Fibroblast of lung (primary cell): ENCODE measurements around the gene APBA2. TPM values are rescaled to one million over a fixed set of nuclear protein-coding genes. Genes with fewer than 3 reads are reported as not detected.
A peak's percentile ranks its signal among the peaks of the same experiment; 100 is the strongest.

Experiments
- DNase-seq, 2 donors: peaks; one replicate each; pipeline versions ENCODE4 v3.0.0 to v3.0.0-alpha.2; 2010; ENCODE audit warnings: low read depth in 2 of 2
- H2AFZ ChIP-seq: 2 replicates; pipeline ENCODE4 v1.5.1; 2012; ENCODE audit warnings: low read length, control low read depth, inconsistent platforms
- H3K27ac ChIP-seq: 2 replicates; pipeline ENCODE4 v1.5.1; 2011; ENCODE audit warnings: low read length, control low read depth; ENCODE audit not compliant: insufficient read depth
- H3K27me3 ChIP-seq: 2 replicates; pipeline ENCODE4 v1.5.1; 2011; ENCODE audit warnings: mild to moderate bottlenecking, low read length; ENCODE audit not compliant: control insufficient read depth, insufficient read depth
- H3K36me3 ChIP-seq: 2 replicates; pipeline ENCODE4 v1.5.1; 2011; ENCODE audit warnings: low read length; ENCODE audit not compliant: control insufficient read depth, insufficient read depth
- H3K4me1 ChIP-seq: 2 replicates; pipeline ENCODE4 v1.5.1; 2011; ENCODE audit warnings: low read length; ENCODE audit not compliant: control insufficient read depth, insufficient read depth; ENCODE audit errors: extremely low read depth
- H3K4me2 ChIP-seq: 2 replicates; pipeline ENCODE4 v1.5.1; 2011; ENCODE audit warnings: low read length, control low read depth; ENCODE audit not compliant: insufficient read depth; ENCODE audit errors: extremely low read depth
- H3K4me3 ChIP-seq, 4 experiments: fragments of 200-600 bp in 1 of 4; sonication (generic) in 1 of 4; replicated peaks in 1 of 4; 2 replicates each; pipeline ENCODE4 v1.5.1; 2011 to 2016; ENCODE audit warnings: low read length in 4 of 4, low read depth in 3 of 4, mild to moderate bottlenecking in 3 of 4, control low read depth in 2 of 4, inconsistent platforms in 1 of 4, mixed read lengths in 1 of 4; ENCODE audit not compliant: insufficient read depth in 1 of 4; ENCODE audit errors: control extremely low read depth in 1 of 4
- H3K79me2 ChIP-seq: 2 replicates; pipeline ENCODE4 v1.5.1; 2012; ENCODE audit warnings: mild to moderate bottlenecking, low read length, inconsistent platforms; ENCODE audit not compliant: control insufficient read depth, insufficient read depth
- H3K9ac ChIP-seq: 2 replicates; pipeline ENCODE4 v1.5.1; 2011; ENCODE audit warnings: mild to moderate bottlenecking, low read length, control low read depth; ENCODE audit not compliant: insufficient read depth
- H3K9me3 ChIP-seq: 2 replicates; pipeline ENCODE4 v1.5.1; 2012; ENCODE audit warnings: low read depth, low read length; ENCODE audit not compliant: control insufficient read depth, insufficient read depth
- H4K20me1 ChIP-seq: 2 replicates; pipeline ENCODE4 v1.5.1; 2011; ENCODE audit warnings: low read length; ENCODE audit not compliant: control insufficient read depth, insufficient read depth; ENCODE audit errors: extremely low read depth
- EZH2 ChIP-seq: IDR thresholded peaks from 2 replicates; pipeline ENCODE4 v1.5.1; 2012; ENCODE audit warnings: low read length, control low read depth, mild to moderate bottlenecking; ENCODE audit errors: missing control alignments
- polyA plus RNA-seq, 2 donors: library from polyadenylated mRNA; depleted of rRNA in 1 of 2; stranded (reverse) in 1 of 2; unstranded in 1 of 2; fragments of >200 nt; gene quantifications; 2 replicates each; pipeline ENCODE4 v1.2.1, GENCODE V29; 2011 to 2012; ENCODE audit warnings: missing spikeins in 1 of 2
- total RNA-seq: library from RNA; depleted of rRNA; stranded (reverse); fragments of >200 nt; gene quantifications from 2 replicates; pipeline ENCODE4 v1.2.1, GENCODE V29; 2014
- TF ChIP-seq, protein P1 (sequence below), 2 donors: IDR thresholded peaks in 1 of 2; conservative IDR thresholded peaks in 1 of 2; 1 replicate in 1 of 2; 2 replicates in 1 of 2; pipeline ENCODE4 v1.5.1; 2011 to 2012; ENCODE audit warnings: low read length in 2 of 2, control low read depth in 1 of 2, inconsistent platforms in 1 of 2, low read depth in 1 of 2, mild to moderate bottlenecking in 1 of 2

Gene APBA2
- total and polyA plus RNA-seq, 2 donors (not counting 1 experiment from before 2014, with no cell fraction given): 9.5 to 20.3 TPM

DNA sequence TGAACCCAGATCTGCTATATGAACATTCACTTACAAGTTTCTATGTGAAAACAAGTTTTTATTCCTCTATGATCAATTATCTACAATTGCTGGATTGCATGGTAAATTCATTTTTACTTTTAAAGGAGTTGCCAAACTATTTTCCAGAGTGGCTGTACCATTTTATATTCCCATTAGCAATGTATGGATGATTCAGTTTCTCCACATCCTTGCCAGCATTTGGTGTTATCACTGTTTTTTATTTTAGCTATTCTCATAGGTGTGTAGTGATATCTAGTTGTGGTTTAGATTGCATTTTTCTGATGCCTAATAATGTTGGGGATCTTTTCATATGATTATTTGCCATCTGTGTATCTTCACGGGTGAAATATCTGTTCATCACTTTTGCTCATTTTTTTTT is 78.3 kb downstream of the APBA2 start:
- H3K27me3 ChIP-seq: no peaks in the 10 kb centered on the region
- TF ChIP-seq, protein P1, sequence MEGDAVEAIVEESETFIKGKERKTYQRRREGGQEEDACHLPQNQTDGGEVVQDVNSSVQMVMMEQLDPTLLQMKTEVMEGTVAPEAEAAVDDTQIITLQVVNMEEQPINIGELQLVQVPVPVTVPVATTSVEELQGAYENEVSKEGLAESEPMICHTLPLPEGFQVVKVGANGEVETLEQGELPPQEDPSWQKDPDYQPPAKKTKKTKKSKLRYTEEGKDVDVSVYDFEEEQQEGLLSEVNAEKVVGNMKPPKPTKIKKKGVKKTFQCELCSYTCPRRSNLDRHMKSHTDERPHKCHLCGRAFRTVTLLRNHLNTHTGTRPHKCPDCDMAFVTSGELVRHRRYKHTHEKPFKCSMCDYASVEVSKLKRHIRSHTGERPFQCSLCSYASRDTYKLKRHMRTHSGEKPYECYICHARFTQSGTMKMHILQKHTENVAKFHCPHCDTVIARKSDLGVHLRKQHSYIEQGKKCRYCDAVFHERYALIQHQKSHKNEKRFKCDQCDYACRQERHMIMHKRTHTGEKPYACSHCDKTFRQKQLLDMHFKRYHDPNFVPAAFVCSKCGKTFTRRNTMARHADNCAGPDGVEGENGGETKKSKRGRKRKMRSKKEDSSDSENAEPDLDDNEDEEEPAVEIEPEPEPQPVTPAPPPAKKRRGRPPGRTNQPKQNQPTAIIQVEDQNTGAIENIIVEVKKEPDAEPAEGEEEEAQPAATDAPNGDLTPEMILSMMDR (conservative IDR thresholded peaks at IDR 0.05 in 1 of 2, IDR thresholded peaks at IDR 0.05 in 1 of 2; ENCODE audit: low read depth in 1 of 2, low read length in 2 of 2): no peak
- no peak for TF ChIP-seq EZH2
- no peaks in the 10 kb centered on the region for H3K9me3 ChIP-seq
- H3K4me3 ChIP-seq: no peak overlapping the region
- no peaks in the 10 kb centered on the region for H3K4me1 ChIP-seq
- DNase-seq: no peak
- no peaks in the 10 kb centered on the region for H4K20me1 ChIP-seq
- no peak overlapping the region for H3K4me2 ChIP-seq
- no peaks in the 10 kb centered on the region for H3K36me3 ChIP-seq
- H3K79me2 ChIP-seq: no peaks in the 10 kb centered on the region
- H2AFZ ChIP-seq: no peak overlapping the region
- H3K9ac ChIP-seq: no peak overlapping the region
- H3K27ac ChIP-seq: no peak overlapping the region

DNA sequence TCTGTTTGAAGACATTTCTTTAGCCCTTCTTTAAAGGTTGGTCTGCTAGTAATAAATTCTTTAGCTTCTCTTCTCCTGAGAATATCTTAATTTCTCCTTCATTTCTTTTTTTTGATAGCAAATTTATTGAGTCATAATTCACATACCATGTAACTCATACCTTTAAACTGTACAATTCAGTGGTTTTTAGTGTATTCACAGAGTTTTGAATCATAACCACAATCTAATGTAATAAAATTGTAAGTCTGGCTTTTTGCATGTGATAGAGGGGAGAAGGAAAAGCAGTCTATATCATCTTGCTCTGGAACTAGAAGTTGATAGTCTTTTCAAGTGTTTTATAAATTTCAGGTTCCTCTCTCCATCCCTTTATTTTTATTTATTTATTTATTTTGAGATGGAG is 81.3 kb downstream of the APBA2 start:
- H3K9me3 ChIP-seq: no peaks in the 10 kb centered on the region
- H4K20me1 ChIP-seq: no peaks in the 10 kb centered on the region
- no peaks in the 10 kb centered on the region for H3K4me1 ChIP-seq
- no peak overlapping the region for H3K27ac ChIP-seq
- no peaks in the 10 kb centered on the region for H3K36me3 ChIP-seq
- H3K4me2 ChIP-seq: no peak overlapping the region
- H3K4me3 ChIP-seq: no peak overlapping the region
- no peaks in the 10 kb centered on the region for H3K79me2 ChIP-seq
- no peak overlapping the region for H2AFZ ChIP-seq
- DNase-seq: peak in 1 of 2 donors; percentile 49
- no peak overlapping the region for H3K9ac ChIP-seq
- H3K27me3 ChIP-seq: no peaks in the 10 kb centered on the region
- TF ChIP-seq, protein P1 (conservative IDR thresholded peaks at IDR 0.05 in 1 of 2, IDR thresholded peaks at IDR 0.05 in 1 of 2; ENCODE audit: low read depth in 1 of 2, low read length in 2 of 2): no peak
- TF ChIP-seq EZH2: no peak

DNA sequence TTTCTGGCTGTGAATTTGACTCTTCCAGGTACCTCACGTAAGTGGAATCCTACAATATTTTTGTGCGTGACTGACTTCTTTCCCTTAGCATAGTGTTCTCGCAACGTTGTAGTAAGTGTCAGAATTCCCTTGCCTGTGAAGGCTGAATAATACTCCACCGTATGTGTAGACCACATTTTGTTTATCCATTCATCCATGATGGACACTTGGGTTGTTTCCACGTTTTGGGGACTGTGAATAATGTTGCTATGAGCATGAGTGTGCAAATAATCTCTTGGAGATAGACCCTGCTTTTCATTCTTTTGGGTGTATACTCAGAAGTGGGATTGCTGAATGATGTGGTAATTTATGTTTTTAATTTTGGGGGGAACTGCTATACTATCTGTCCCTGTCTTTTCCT is 82.2 kb downstream of the APBA2 start:
- Histone ChIP-seq H3K4me3 (no peak overlapping the region), H3K9me3 (no peaks in the 10 kb centered on the region), H4K20me1 (no peaks in the 10 kb centered on the region), H3K9ac (no peak overlapping the region), H3K4me2 (no peak overlapping the region), H3K27me3 (no peaks in the 10 kb centered on the region), H3K27ac (peak overlapping the region; percentile 30), H2AFZ (no peak overlapping the region), H3K36me3 (no peaks in the 10 kb centered on the region), H3K79me2 (no peaks in the 10 kb centered on the region), H3K4me1 (no peaks in the 10 kb centered on the region)
- TF ChIP-seq EZH2: no peak
- TF ChIP-seq, protein P1 (conservative IDR thresholded peaks at IDR 0.05 in 1 of 2, IDR thresholded peaks at IDR 0.05 in 1 of 2; ENCODE audit: low read depth in 1 of 2, low read length in 2 of 2): no peak
- peak in 1 of 2 donors; percentile 45 for DNase-seq
